22Rv1 (cell line): ENCODE measurements around the gene SLX4IP.

ENCODE experiments used
- H3K27ac ChIP-seq: fragments of 450-650 bp; 2 replicates; pipeline ENCODE4 v1.5.1; 2017
- CTCF ChIP-seq: fragments of 450-650 bp; IDR thresholded peaks from 2 replicates; pipeline ENCODE4 v1.5.1; 2017; ENCODE audit warnings: mild to moderate bottlenecking
- ZFX ChIP-seq: fragments of 450-650 bp; IDR thresholded peaks from 2 replicates; pipeline ENCODE4 v1.6.1; 2017; ENCODE audit warnings: antibody characterized with exemption, borderline replicate concordance

SLX4IP gene

DNA sequence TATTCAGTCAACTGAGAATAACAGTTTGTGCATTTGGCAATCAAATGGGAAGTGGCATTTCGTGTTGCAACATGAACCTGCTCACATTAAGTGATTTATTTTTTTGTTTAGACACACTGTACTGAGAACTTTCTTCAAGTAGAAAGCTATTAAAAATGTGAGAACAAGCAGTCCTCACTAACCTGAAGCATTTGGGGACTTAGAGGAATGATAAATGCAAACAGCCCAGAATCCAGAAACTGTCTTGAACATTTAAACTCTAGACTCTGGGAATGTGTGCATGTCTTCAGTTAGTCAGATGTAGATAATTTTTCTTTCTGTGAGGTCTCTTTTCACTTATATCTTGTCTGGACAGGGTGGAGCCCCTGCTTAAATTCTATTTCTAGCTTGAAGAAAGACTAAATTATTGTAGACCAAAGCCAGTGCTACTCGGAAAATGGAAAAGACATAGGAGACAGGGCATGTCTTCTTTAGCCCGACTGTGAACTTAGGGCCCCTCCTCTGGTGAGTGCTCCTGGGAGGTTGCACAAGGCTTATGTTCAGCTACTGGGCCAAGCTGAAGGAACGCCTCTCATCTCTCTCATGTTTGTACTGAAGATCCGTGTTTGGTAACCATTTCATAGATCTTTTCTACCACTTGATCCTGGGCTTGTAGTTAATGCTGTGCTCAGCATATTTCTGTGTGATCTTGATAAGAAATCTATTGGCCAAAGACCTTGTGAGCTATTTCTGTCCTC lies 70.1 kb downstream of the SLX4IP start:
- no peak for TF ChIP-seq CTCF
- no peak for TF ChIP-seq ZFX
- no peak overlapping the region for H3K27ac ChIP-seq

GRCh38 chr20:10505827-10506226 lies 70.7 kb downstream of the SLX4IP start:
- H3K27ac ChIP-seq, result no peak overlapping the region
- TF ChIP-seq ZFX (no peak), CTCF (no peak)

- H3K27ac ChIP-seq, result no peak overlapping the region
Observed at GRCh38 chr20:10507052-10507451, 71.9 kb downstream of the SLX4IP start.

GRCh38 chr20:10508060-10508459 lies 73.0 kb downstream of the SLX4IP start:
- no peak for TF ChIP-seq CTCF
- no peak for TF ChIP-seq ZFX
- no peak overlapping the region for H3K27ac ChIP-seq

More at GRCh38 chr20:10507052-10507451, 71.9 kb downstream of the SLX4IP start:
- no peak for TF ChIP-seq CTCF
- no peak for TF ChIP-seq ZFX

- H3K27ac ChIP-seq, result no peak overlapping the region
- TF ChIP-seq CTCF (no peak), ZFX (no peak)
Observed at GRCh38 chr20:10508468-10509251, 73.6 kb downstream of the SLX4IP start.

DNA sequence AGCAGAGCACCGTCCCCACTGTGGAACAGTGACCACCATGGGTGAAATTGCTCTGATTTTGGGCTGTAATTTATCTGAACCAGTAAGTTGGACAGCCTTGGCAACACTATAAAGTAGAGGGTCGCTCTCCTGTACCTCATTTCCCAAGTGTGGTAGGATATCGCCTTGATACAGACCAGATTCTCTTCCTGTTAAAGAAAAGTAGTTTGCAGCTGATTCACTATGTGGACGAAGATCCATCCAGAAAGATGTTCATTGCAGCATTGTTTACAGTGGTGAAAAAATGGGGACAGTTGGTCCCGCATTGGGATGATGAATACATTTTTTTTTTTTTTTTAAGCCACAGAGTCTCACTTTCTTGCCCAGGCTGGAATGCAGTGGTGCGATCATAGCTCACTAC lies 74.3 kb downstream of the SLX4IP start:
- H3K27ac ChIP-seq, result no peak overlapping the region
- no peak for TF ChIP-seq ZFX
- no peak for TF ChIP-seq CTCF

DNA sequence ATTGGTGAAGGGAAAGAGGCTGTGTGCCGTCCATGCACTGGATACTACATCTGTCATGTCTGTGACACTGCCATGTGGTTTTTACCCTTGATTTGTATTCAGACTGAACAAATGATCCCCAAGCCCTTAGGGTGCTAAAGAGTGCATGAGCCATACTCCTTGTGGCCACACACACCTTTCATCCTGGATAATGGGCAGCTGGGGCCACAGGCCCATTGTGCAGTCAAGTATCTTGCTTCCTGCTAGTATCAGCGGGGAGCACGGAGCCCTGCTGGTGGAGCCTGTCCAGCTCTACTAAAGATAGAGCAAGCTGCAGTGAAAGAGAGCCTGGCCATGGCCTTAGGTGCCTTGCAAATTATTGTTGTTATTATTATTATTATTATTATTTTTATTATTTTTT lies 75.1 kb downstream of the SLX4IP start:
- no peak for TF ChIP-seq CTCF
- TF ChIP-seq ZFX, result no peak
- no peak overlapping the region for H3K27ac ChIP-seq
